DND-41 (cell line): ENCODE measurements around the gene TNS3.

Experiments
- CTCF ChIP-seq: IDR thresholded peaks from 2 replicates; pipeline ENCODE4 v1.5.1; 2012; ENCODE audit warnings: borderline replicate concordance, low read length, moderate library complexity, mild to moderate bottlenecking; ENCODE audit not compliant: poor library complexity, severe bottlenecking; ENCODE audit errors: extremely low read depth
- EZH2 ChIP-seq: IDR thresholded peaks from 3 replicates; pipeline ENCODE4 v1.6.1; 2012; ENCODE audit warnings: borderline replicate concordance, low read depth, mild to moderate bottlenecking, moderate library complexity, low read length, inconsistent platforms; ENCODE audit not compliant: severe bottlenecking

DNA sequence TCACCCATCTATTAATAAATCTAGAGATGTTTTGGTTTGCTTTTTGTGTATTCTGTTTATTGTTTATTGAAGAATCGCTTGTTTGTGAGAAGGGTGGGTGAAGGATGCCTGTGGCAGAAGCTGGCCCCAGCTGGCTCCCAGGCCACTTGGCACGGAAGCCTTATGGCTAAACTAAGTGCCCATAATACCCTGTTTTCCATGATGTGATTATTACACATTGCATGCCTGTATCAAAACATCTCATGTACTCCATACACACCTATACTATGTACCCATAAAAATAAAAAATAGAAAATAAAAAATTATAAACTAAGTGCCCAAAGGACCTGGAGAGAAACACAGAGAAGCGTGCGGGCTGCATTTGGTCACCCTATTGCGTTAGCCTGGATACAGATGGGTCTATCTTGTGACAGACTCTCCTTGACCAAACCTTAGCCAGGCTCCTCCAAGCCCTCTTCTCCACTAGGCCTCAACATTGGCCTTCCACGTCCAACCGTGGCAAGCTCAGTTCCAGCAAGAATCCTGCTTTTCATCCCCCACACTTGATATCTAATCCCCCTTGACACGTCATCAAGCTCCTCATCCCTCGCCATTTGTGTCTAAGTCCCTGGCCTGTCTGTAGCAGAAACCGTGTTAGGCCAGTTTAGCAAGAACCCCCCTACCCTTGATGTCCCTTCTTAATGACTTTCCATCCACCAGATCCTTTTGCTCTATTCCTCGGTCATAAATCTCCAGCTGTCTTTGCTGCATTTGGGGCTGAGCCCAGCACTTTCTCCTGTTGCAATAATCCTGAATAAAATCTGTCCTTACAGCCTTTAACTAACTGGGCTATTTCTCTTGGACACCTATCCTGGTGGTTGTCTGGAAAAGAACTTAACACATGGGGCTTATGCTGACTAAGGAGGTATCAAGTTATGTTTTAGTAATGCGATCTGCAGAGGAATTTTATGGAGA is 245.2 kb downstream of the TNS3 start:
- TF ChIP-seq CTCF (no peak), EZH2 (no peak)
